ENCODE data around the gene CACNA1F.

Gene CACNA1F

GRCh38 chrX:49199906-49200771, 33.0 kb downstream of the CACNA1F start, which contains the start of gene SYP:
TSS of gene SYP (minus strand) at chrX:49200193. CDS start at chrX:49200186, 7 bp downstream.
- DNase-seq (ENCODE audit: low read depth in 1 of 2, low spot score in 1 of 2), result peak; percentile 70 to 76

GRCh38 chrX:49199315-49199595, 33.9 kb downstream of the CACNA1F start:
- DNase-seq (ENCODE audit: low read depth in 1 of 2, low spot score in 1 of 2), result no peak

GRCh38 chrX:49198540-49199314, 34.4 kb downstream of the CACNA1F start:
- no peak for DNase-seq (ENCODE audit: low read depth in 1 of 2, low spot score in 1 of 2)

GRCh38 chrX:49197543-49198087, 35.5 kb downstream of the CACNA1F start:
- DNase-seq (ENCODE audit: low read depth in 1 of 2, low spot score in 1 of 2), result no peak

- no peak for DNase-seq (ENCODE audit: low read depth in 1 of 2, low spot score in 1 of 2)
These were observed 39.6 kb downstream of the CACNA1F start for GRCh38 chrX:49193542-49193964.

GRCh38 chrX:49192722-49193328, 40.3 kb downstream of the CACNA1F start:
- no peak for DNase-seq (ENCODE audit: low read depth in 1 of 2, low spot score in 1 of 2)

- no peak for DNase-seq (ENCODE audit: low read depth in 1 of 2, low spot score in 1 of 2)
These were observed 41.5 kb downstream of the CACNA1F start for GRCh38 chrX:49191574-49192011.

- DNase-seq (ENCODE audit: low read depth in 1 of 2, low spot score in 1 of 2), result peak; percentile 39 to 83
These were observed 42.1 kb downstream of the CACNA1F start for GRCh38 chrX:49190821-49191573.

GRCh38 chrX:49189606-49190005, 43.5 kb downstream of the CACNA1F start:
- DNase-seq (ENCODE audit: low read depth in 1 of 2, low spot score in 1 of 2), result no peak

- DNase-seq (ENCODE audit: low read depth in 1 of 2, low spot score in 1 of 2), result no peak
These were observed 44.6 kb downstream of the CACNA1F start for GRCh38 chrX:49188468-49189076.

- DNase-seq (ENCODE audit: low read depth in 1 of 2, low spot score in 1 of 2), result no peak
These were observed 45.6 kb downstream of the CACNA1F start for GRCh38 chrX:49187526-49187925.

- DNase-seq (ENCODE audit: low read depth in 1 of 2, low spot score in 1 of 2), result no peak
These were observed 46.1 kb downstream of the CACNA1F start for GRCh38 chrX:49187028-49187394.

GRCh38 chrX:49186125-49187027, 46.8 kb downstream of the CACNA1F start, which contains the start of gene PRICKLE3:
TSS of gene PRICKLE3 (minus strand) at chrX:49186373. CDS start at chrX:49186297, 76 bp downstream.
- peak in 1 of 2 donors; percentile 54 for DNase-seq (ENCODE audit: low read depth in 1 of 2, low spot score in 1 of 2)

- no peak for DNase-seq (ENCODE audit: low read depth in 1 of 2, low spot score in 1 of 2)
These were observed 48.6 kb downstream of the CACNA1F start for GRCh38 chrX:49184294-49185281.

- no peak for DNase-seq (ENCODE audit: low read depth in 1 of 2, low spot score in 1 of 2)
These were observed 49.3 kb downstream of the CACNA1F start for GRCh38 chrX:49183701-49184281.

GRCh38 chrX:49179358-49179757, 53.8 kb downstream of the CACNA1F start:
- no peak for DNase-seq (ENCODE audit: low read depth in 1 of 2, low spot score in 1 of 2)

GRCh38 chrX:49178537-49178936, 54.6 kb downstream of the CACNA1F start:
- DNase-seq (ENCODE audit: low read depth in 1 of 2, low spot score in 1 of 2), result no peak

Data from activated CD4-positive, alpha-beta T cell treated with anti-CD3 and anti-CD28 coated beads, Interleukin-2, amount 50 U/mL, for 24 hours (primary cell).